HCT116 (cell line): Measurements from ENCODE around the gene LIG4.

Experiments
- CTCF ChIP-seq, 3 experiments: fragments of 200-600 bp in 1 of 3; sonication (generic) in 1 of 3; IDR thresholded peaks in 2 of 3; conservative IDR thresholded peaks in 1 of 3; 2 replicates each; pipeline ENCODE4 v1.5.1; 2012 to 2017; ENCODE audit warnings: low read depth in 2 of 3, low read length in 2 of 3, antibody characterized with exemption in 1 of 3, borderline replicate concordance in 1 of 3, control low read depth in 1 of 3, mild to moderate bottlenecking in 1 of 3, mixed read lengths in 1 of 3, mixed run types in 1 of 3, moderate library complexity in 1 of 3; ENCODE audit not compliant: insufficient read depth in 1 of 3
- EZH2 ChIP-seq: fragments of 200-600 bp; sonication (generic); IDR thresholded peaks from 2 replicates; pipeline ENCODE4 v1.6.1; 2017; ENCODE audit warnings: antibody characterized with exemption, mixed run types
- FOSL1 ChIP-seq: IDR thresholded peaks from 2 replicates; pipeline ENCODE4 v1.6.1; 2012; ENCODE audit warnings: low read depth
- POLR2A ChIP-seq: IDR thresholded peaks from 2 replicates; pipeline ENCODE4 v1.7.0; 2011; ENCODE audit warnings: borderline replicate concordance; ENCODE audit not compliant: insufficient read depth, insufficient read length; ENCODE audit errors: extremely low read depth
- POLR2AphosphoS5 ChIP-seq: IDR thresholded peaks from 2 replicates; pipeline ENCODE4 v1.6.1; 2011; ENCODE audit warnings: mild to moderate bottlenecking, low read depth, low read length, moderate library complexity
- RAD21 ChIP-seq: IDR thresholded peaks from 2 replicates; pipeline ENCODE4 v1.6.1; 2012; ENCODE audit warnings: low read depth, mild to moderate bottlenecking
- REST ChIP-seq: IDR thresholded peaks from 2 replicates; pipeline ENCODE4 v1.6.1; 2012; ENCODE audit warnings: low read depth
- ZBTB33 ChIP-seq: IDR thresholded peaks from 2 replicates; pipeline ENCODE4 v1.6.1; 2011; ENCODE audit warnings: mild to moderate bottlenecking, low read length, moderate library complexity; ENCODE audit not compliant: insufficient replicate concordance; ENCODE audit errors: extremely low read depth
- ZFX ChIP-seq: fragments of 450-650 bp; IDR thresholded peaks from 2 replicates; pipeline ENCODE4 v1.6.1; 2017

- TF ChIP-seq CTCF (IDR thresholded peaks at IDR 0.05 in 2 of 3, conservative IDR thresholded peaks at IDR 0.05 in 1 of 3; ENCODE audit: borderline replicate concordance in 1 of 3, insufficient read depth in 1 of 3, low read depth in 2 of 3, low read length in 2 of 3) (no peak), FOSL1 (no peak), EZH2 (no peak), POLR2AphosphoS5 (no peak), ZBTB33 (no peak), RAD21 (no peak), POLR2A (no peak), ZFX (no peak), REST (no peak)
These were observed 32.7 kb downstream of the LIG4 start for GRCh38 chr13:108182652-108183051.
